ENCODE data around the gene CNIH2.

The CNIH2 gene

DNA sequence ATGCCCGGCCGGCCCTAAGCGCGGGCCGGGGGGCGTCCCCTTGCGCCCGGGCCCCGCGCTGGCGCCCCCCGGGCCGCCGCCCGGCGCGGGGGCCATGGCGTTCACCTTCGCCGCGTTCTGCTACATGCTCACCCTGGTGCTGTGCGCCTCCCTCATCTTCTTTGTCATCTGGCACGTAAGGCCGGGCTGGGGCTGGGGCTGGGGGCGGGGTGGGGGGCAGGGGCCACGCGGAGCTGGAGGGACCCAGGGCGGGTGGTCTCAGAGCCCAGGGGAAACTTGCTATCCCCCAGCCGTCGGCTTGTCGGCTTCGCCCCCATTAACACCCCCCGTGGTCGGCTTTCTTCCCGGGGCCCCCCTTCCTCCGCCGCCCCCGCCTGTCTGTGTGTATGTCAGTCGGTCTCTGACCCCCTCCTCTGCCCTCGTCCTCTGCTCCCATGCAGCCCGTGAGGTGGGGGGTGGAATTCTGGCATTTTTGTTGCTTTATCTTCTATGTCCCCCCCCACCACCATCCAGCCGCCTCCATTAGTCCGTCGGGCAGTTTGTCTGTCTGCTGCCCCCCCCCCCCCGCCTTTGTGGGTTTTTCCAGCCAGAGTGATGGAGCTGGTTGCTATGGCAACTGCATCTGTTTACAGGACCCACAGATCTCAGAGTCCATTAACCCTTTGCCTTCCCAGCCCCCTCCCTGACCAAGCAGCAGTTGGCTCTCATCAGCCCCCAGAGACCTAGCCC is 552 bp downstream of the CNIH2 start:
- peak overlapping the region; percentile 76 for H3K4me2 ChIP-seq (ENCODE audit: low read length)
- H3K4me3 ChIP-seq (ENCODE audit: low read length), result peak overlapping the region; percentile 47
- H3K36me3 ChIP-seq (ENCODE audit: insufficient read depth, low read length), result peaks cover 28% of the 10 kb centered on the region
- H3K9ac ChIP-seq (ENCODE audit: low read depth, low read length), result no peak overlapping the region
- peaks cover 23% of the 10 kb centered on the region for H3K4me1 ChIP-seq (ENCODE audit: control insufficient read depth, insufficient read depth, low read length)
- H3K27me3 ChIP-seq (ENCODE audit: control insufficient read depth, insufficient read depth, low read length), result no peaks in the 10 kb centered on the region
- H3K9me3 ChIP-seq (replicated peaks; ENCODE audit: low read length), result no peaks in the 10 kb centered on the region

- Histone ChIP-seq H3K9ac (ENCODE audit: low read depth, low read length) (no peak overlapping the region), H3K4me2 (ENCODE audit: low read length) (no peak overlapping the region), H3K36me3 (ENCODE audit: insufficient read depth, low read length) (peaks cover 23% of the 10 kb centered on the region), H3K4me1 (ENCODE audit: control insufficient read depth, insufficient read depth, low read length) (peaks cover 23% of the 10 kb centered on the region), H3K9me3 (replicated peaks; ENCODE audit: low read length) (no peaks in the 10 kb centered on the region), H3K27me3 (ENCODE audit: control insufficient read depth, insufficient read depth, low read length) (no peaks in the 10 kb centered on the region), H3K4me3 (ENCODE audit: low read length) (no peak overlapping the region)
Observed at GRCh38 chr11:66279092-66279734, 1.2 kb downstream of the CNIH2 start.

DNA sequence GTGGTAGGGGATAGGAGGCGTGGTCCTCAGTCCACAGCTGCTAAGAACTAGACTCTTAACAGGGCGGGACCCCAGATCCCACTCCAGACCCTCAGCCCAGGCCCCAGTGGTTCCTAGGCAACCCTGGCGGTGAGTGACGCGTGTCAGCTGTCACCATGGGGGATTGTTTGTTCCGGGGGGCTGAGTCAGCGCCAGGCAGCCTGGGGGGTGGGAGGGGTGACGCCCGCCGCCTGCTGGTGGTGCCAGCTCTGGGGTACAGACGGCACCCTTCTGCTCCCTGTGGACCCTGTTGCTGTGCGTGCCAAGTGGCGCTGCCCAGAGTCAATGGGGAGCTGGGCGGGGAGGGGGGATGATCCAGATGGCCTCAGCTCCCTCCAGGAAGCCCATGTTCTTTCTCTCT is 2.5 kb downstream of the CNIH2 start:
- Histone ChIP-seq H3K4me1 (ENCODE audit: control insufficient read depth, insufficient read depth, low read length) (peaks cover 23% of the 10 kb centered on the region), H3K9ac (ENCODE audit: low read depth, low read length) (no peak overlapping the region), H3K4me2 (ENCODE audit: low read length) (no peak overlapping the region), H3K4me3 (ENCODE audit: low read length) (no peak overlapping the region), H3K27me3 (ENCODE audit: control insufficient read depth, insufficient read depth, low read length) (no peaks in the 10 kb centered on the region), H3K36me3 (ENCODE audit: insufficient read depth, low read length) (peaks cover 25% of the 10 kb centered on the region), H3K9me3 (replicated peaks; ENCODE audit: low read length) (no peaks in the 10 kb centered on the region)

DNA sequence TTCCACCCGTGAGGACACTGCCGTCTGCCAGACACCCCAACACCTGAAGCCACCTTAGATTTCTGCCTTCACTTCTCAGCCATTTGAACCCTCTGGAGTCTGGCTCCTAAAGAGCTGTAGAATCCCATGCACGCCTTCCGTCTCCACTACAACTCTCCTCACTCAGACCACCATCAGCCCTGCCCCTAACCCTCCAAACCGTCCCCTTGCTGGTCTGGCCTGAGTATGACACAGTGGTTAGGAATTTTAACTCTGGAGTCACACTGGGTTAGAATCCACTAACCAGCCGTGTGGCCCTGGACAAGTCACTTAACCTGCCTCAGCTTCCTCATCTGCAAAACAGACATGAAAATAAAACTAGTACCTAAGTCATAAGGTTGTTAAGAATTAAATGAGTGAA is 3.0 kb downstream of the CNIH2 start:
- Histone ChIP-seq H3K9ac (ENCODE audit: low read depth, low read length) (no peak overlapping the region), H3K4me3 (ENCODE audit: low read length) (no peak overlapping the region), H3K9me3 (replicated peaks; ENCODE audit: low read length) (no peaks in the 10 kb centered on the region), H3K27me3 (ENCODE audit: control insufficient read depth, insufficient read depth, low read length) (no peaks in the 10 kb centered on the region), H3K4me2 (ENCODE audit: low read length) (no peak overlapping the region), H3K36me3 (ENCODE audit: insufficient read depth, low read length) (peaks cover 27% of the 10 kb centered on the region), H3K4me1 (ENCODE audit: control insufficient read depth, insufficient read depth, low read length) (peaks cover 23% of the 10 kb centered on the region)

- Histone ChIP-seq H3K4me1 (ENCODE audit: control insufficient read depth, insufficient read depth, low read length) (peaks cover 23% of the 10 kb centered on the region), H3K4me3 (ENCODE audit: low read length) (no peak overlapping the region), H3K36me3 (ENCODE audit: insufficient read depth, low read length) (peaks cover 30% of the 10 kb centered on the region)
Observed at GRCh38 chr11:66281776-66282467, 3.9 kb downstream of the CNIH2 start.

DNA sequence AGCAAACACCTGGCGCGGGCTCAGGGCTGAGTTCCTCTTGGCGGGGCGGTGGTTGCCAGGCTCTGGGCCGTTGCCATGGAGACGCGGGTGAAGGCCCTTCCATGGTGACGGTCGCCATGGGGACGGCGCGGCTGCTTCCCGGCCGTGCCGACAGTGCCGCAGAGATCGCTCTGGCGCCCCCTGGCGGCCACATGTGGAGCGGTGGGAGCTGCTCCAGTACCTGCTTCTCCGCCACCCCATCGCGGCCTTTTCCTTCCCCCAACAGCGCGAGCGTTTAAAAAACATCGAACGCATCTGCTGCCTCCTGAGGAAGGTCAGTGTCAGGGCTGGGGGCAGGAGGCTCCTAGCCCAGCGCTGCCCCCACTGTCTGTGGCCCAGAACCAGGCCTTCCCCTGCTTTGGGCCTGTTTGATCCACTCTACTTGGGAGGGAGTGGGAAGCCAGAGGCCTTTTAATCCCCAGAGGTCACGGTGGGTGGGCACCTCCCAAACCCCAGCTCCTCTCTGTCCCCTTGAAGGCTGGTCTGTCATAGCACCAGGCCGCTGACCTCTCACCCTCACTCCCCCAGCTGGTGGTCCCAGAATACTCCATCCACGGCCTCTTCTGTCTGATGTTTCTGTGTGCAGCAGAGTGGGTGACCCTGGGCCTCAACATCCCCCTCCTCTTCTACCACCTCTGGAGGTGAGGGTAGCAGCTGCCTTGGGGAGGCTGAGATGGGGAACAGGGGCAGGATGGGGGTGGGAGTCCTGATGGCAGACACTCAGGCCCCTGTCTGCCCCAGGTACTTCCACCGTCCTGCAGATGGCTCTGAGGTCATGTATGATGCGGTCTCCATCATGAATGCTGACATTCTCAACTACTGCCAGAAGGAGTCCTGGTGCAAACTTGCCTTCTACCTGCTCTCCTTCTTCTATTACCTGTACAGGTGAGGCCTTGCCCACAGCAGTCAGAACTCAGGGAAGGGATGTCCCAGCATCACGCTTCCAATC is 4.8 kb downstream of the CNIH2 start:
- H3K4me2 ChIP-seq (ENCODE audit: low read length), result no peak overlapping the region
- H3K4me1 ChIP-seq (ENCODE audit: control insufficient read depth, insufficient read depth, low read length), result peaks cover 24% of the 10 kb centered on the region
- H3K4me3 ChIP-seq (ENCODE audit: low read length), result no peak overlapping the region
- H3K9me3 ChIP-seq (replicated peaks; ENCODE audit: low read length), result no peaks in the 10 kb centered on the region
- H3K9ac ChIP-seq (ENCODE audit: low read depth, low read length), result no peak overlapping the region
- no peaks in the 10 kb centered on the region for H3K27me3 ChIP-seq (ENCODE audit: control insufficient read depth, insufficient read depth, low read length)
- peaks cover 33% of the 10 kb centered on the region for H3K36me3 ChIP-seq (ENCODE audit: insufficient read depth, low read length)

More at GRCh38 chr11:66281776-66282467, 3.9 kb downstream of the CNIH2 start:
- Histone ChIP-seq H3K9me3 (replicated peaks; ENCODE audit: low read length) (no peaks in the 10 kb centered on the region), H3K27me3 (ENCODE audit: control insufficient read depth, insufficient read depth, low read length) (no peaks in the 10 kb centered on the region), H3K9ac (ENCODE audit: low read depth, low read length) (no peak overlapping the region), H3K4me2 (ENCODE audit: low read length) (no peak overlapping the region)

DNA sequence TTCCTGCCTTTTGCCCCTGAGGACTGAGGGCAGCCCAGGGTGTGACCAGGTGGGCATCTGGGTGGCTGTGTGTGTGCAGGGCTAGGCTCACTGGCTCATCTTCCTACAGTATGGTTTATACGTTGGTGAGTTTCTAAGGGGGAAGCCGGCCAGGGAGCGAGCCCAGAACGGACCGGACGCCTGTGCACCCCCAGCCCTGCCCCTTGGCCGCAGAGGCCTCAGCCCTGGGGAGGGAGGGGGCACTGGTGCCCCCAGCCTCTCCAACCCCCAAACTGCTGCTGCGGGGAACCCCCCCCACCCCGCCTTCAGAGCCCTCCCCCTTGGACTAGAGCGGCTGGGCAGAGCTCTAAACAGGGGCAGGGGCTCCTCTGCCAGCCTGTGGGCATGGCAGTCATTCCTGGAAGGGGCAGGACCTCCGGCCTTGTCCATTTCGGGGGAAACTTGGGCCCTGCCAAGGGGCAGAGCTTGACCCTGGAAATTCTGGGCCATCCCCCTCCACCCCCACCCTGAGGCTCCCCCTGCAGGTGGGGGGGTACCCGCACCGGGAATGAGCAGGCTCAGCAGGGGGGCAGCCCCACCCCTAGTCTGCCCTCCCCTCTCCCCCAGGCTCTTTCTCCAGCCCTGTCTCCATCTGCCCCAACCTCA is 5.6 kb downstream of the CNIH2 start:
- H3K4me2 ChIP-seq (ENCODE audit: low read length), result no peak overlapping the region
- peaks cover 26% of the 10 kb centered on the region for H3K4me1 ChIP-seq (ENCODE audit: control insufficient read depth, insufficient read depth, low read length)
- H3K36me3 ChIP-seq (ENCODE audit: insufficient read depth, low read length), result peaks cover 33% of the 10 kb centered on the region
- no peaks in the 10 kb centered on the region for H3K27me3 ChIP-seq (ENCODE audit: control insufficient read depth, insufficient read depth, low read length)
- H3K9ac ChIP-seq (ENCODE audit: low read depth, low read length), result no peak overlapping the region
- no peak overlapping the region for H3K4me3 ChIP-seq (ENCODE audit: low read length)
- H3K9me3 ChIP-seq (replicated peaks; ENCODE audit: low read length), result no peaks in the 10 kb centered on the region

GRCh38 chr11:66284526-66285078 is 6.6 kb downstream of the CNIH2 start:
- Histone ChIP-seq H3K36me3 (ENCODE audit: insufficient read depth, low read length) (peaks cover 33% of the 10 kb centered on the region), H3K9me3 (replicated peaks; ENCODE audit: low read length) (no peaks in the 10 kb centered on the region), H3K27me3 (ENCODE audit: control insufficient read depth, insufficient read depth, low read length) (no peaks in the 10 kb centered on the region), H3K4me3 (ENCODE audit: low read length) (no peak overlapping the region), H3K9ac (ENCODE audit: low read depth, low read length) (no peak overlapping the region), H3K4me1 (ENCODE audit: control insufficient read depth, insufficient read depth, low read length) (peaks cover 27% of the 10 kb centered on the region), H3K4me2 (ENCODE audit: low read length) (no peak overlapping the region)

- no peaks in the 10 kb centered on the region for H3K9me3 ChIP-seq (replicated peaks; ENCODE audit: low read length)
- peaks cover 29% of the 10 kb centered on the region for H3K4me1 ChIP-seq (ENCODE audit: control insufficient read depth, insufficient read depth, low read length)
- H3K4me3 ChIP-seq (ENCODE audit: low read length), result no peak overlapping the region
- H3K4me2 ChIP-seq (ENCODE audit: low read length), result no peak overlapping the region
- H3K9ac ChIP-seq (ENCODE audit: low read depth, low read length), result no peak overlapping the region
- H3K36me3 ChIP-seq (ENCODE audit: insufficient read depth, low read length), result peaks cover 33% of the 10 kb centered on the region
- H3K27me3 ChIP-seq (ENCODE audit: control insufficient read depth, insufficient read depth, low read length), result no peaks in the 10 kb centered on the region
Observed at GRCh38 chr11:66285250-66285947, 7.4 kb downstream of the CNIH2 start.

DNA sequence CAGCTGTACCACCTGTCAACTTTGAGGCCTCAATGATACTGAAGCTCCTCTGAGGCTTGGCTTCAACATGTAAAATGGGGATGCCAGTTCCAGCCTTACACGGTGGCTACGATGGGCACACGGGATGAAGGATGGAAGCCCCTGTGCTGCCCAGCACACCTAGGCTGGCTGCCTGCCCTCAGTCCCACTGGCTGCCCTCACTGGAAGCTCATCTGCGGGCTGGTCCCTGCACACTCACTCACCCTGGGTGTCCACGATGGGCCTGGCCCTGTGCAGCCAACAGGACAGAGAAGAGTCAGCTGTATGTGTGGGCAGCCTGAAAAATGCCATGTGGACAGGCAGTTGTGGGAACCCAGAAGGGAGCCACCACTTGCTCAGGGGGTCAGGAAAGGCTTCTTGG is 8.7 kb downstream of the CNIH2 start:
- peaks cover 33% of the 10 kb centered on the region for H3K36me3 ChIP-seq (ENCODE audit: insufficient read depth, low read length)

More for the DNA sequence above, 8.7 kb downstream of the CNIH2 start:
- Histone ChIP-seq H3K9me3 (replicated peaks; ENCODE audit: low read length) (no peaks in the 10 kb centered on the region), H3K4me3 (ENCODE audit: low read length) (no peak overlapping the region), H3K4me2 (ENCODE audit: low read length) (peak overlapping the region; percentile 97), H3K27me3 (ENCODE audit: control insufficient read depth, insufficient read depth, low read length) (peaks cover 9% of the 10 kb centered on the region), H3K4me1 (ENCODE audit: control insufficient read depth, insufficient read depth, low read length) (peaks cover 19% of the 10 kb centered on the region), H3K9ac (ENCODE audit: low read depth, low read length) (no peak overlapping the region)

Measured in skeletal muscle satellite cell (primary cell).